Astrocyte (in vitro differentiated cells and primary cell): ENCODE measurements around the gene RPP25L. TPM values are rescaled to one million over a fixed set of nuclear protein-coding genes. Genes with fewer than 3 reads are reported as not detected.

Experiments used
- DNase-seq: peaks from one replicate; pipeline ENCODE4 v3.0.0-alpha.2; 2010; ENCODE audit warnings: low read depth
- FAIRE-seq: peaks from 2 replicates; lab custom pipeline; 2011; peaks lifted over from hg19 to GRCh38; lab: Jason Lieb, UNC
- H2AFZ ChIP-seq: 2 replicates; pipeline ENCODE4 v1.6.0; 2012; ENCODE audit warnings: low read depth, low read length, inconsistent platforms
- H3K27ac ChIP-seq: 2 replicates; pipeline ENCODE4 v1.5.1; 2011; ENCODE audit warnings: low read depth, low read length, inconsistent platforms
- H3K27me3 ChIP-seq: 2 replicates; pipeline ENCODE4 v1.6.0; 2011; ENCODE audit warnings: low read length, inconsistent platforms; ENCODE audit not compliant: insufficient read depth
- H3K36me3 ChIP-seq: 2 replicates; pipeline ENCODE4 v1.5.1; 2011; ENCODE audit warnings: low read length, inconsistent platforms; ENCODE audit not compliant: insufficient read depth
- H3K4me1 ChIP-seq: 2 replicates; pipeline ENCODE4 v1.5.1; 2011; ENCODE audit warnings: low read length, inconsistent platforms; ENCODE audit not compliant: insufficient read depth
- H3K4me2 ChIP-seq: 2 replicates; pipeline ENCODE4 v1.6.0; 2012; ENCODE audit warnings: low read length, inconsistent platforms
- H3K4me3 ChIP-seq: 2 replicates; pipeline ENCODE4 v1.5.1; 2011; ENCODE audit warnings: low read depth, mild to moderate bottlenecking, low read length, inconsistent platforms; ENCODE audit not compliant: insufficient read depth
- H3K79me2 ChIP-seq: 2 replicates; pipeline ENCODE4 v1.6.0; 2012; ENCODE audit warnings: mild to moderate bottlenecking, low read length, inconsistent platforms; ENCODE audit not compliant: insufficient read depth
- H3K9ac ChIP-seq: 2 replicates; pipeline ENCODE4 v1.6.0; 2012; ENCODE audit warnings: mild to moderate bottlenecking, low read length, inconsistent platforms
- H3K9me3 ChIP-seq: 2 replicates; pipeline ENCODE4 v1.5.1; 2012; ENCODE audit warnings: low read depth, mild to moderate bottlenecking, low read length, inconsistent platforms; ENCODE audit not compliant: insufficient read depth
- H4K20me1 ChIP-seq: 2 replicates; pipeline ENCODE4 v1.6.0; 2012; ENCODE audit warnings: low read length, inconsistent platforms; ENCODE audit not compliant: insufficient read depth
- H3K27ac Mint-ChIP-seq: one replicate; pipeline ENCODE4 v1.8.0; 2021; ENCODE audit warnings: mild to moderate bottlenecking, mixed read lengths; ENCODE audit not compliant: unreplicated experiment
- H3K27me3 Mint-ChIP-seq: one replicate; pipeline ENCODE4 v1.8.0; 2021; ENCODE audit warnings: low read depth, mixed read lengths; ENCODE audit not compliant: unreplicated experiment
- H3K36me3 Mint-ChIP-seq: one replicate; pipeline ENCODE4 v1.8.0; 2021; ENCODE audit warnings: low read depth, mixed read lengths; ENCODE audit not compliant: unreplicated experiment
- H3K4me1 Mint-ChIP-seq: one replicate; pipeline ENCODE4 v1.8.0; 2021; ENCODE audit warnings: low read depth, mixed read lengths; ENCODE audit not compliant: unreplicated experiment
- H3K4me3 Mint-ChIP-seq: one replicate; pipeline ENCODE4 v1.8.0; 2021; ENCODE audit warnings: mild to moderate bottlenecking, moderate library complexity, mixed read lengths; ENCODE audit not compliant: unreplicated experiment
- H3K9me3 Mint-ChIP-seq: one replicate; pipeline ENCODE4 v1.8.0; 2021; ENCODE audit warnings: mild to moderate bottlenecking, mixed read lengths; ENCODE audit not compliant: unreplicated experiment
- CTCF ChIP-seq: IDR thresholded peaks from 2 replicates; pipeline ENCODE4 v1.5.1; 2011; ENCODE audit warnings: low read depth, mild to moderate bottlenecking, inconsistent platforms, low read length, moderate library complexity; ENCODE audit not compliant: insufficient read depth
- EZH2 ChIP-seq: IDR thresholded peaks from 2 replicates; pipeline ENCODE4 v1.6.1; 2012; ENCODE audit warnings: mild to moderate bottlenecking, low read length, inconsistent platforms; ENCODE audit not compliant: insufficient read depth
- total RNA-seq: library from RNA; stranded (reverse); gene quantifications from 2 replicates; pipeline ENCODE4 v1.2.1, GENCODE V29; 2021

The RPP25L gene
- total RNA-seq, 1 donor from 2014 or later: 13.9 TPM

- H3K4me3 Mint-ChIP-seq: no peak overlapping the region
- H4K20me1 ChIP-seq: peaks cover 16% of the 10 kb centered on the region
- H3K27ac ChIP-seq: no peak overlapping the region
- no peak for DNase-seq
- H3K36me3 ChIP-seq: no peaks in the 10 kb centered on the region
- H3K79me2 ChIP-seq: no peaks in the 10 kb centered on the region
- H3K36me3 Mint-ChIP-seq: no peaks in the 10 kb centered on the region
- H3K4me1 ChIP-seq: no peaks in the 10 kb centered on the region
- H3K27ac Mint-ChIP-seq: no peak overlapping the region
- no peak overlapping the region for H3K4me2 ChIP-seq
- no peaks in the 10 kb centered on the region for H3K4me1 Mint-ChIP-seq
- TF ChIP-seq CTCF (no peak), EZH2 (no peak)
- peaks cover 81% of the 10 kb centered on the region for H3K27me3 ChIP-seq
- peaks cover 76% of the 10 kb centered on the region for H3K27me3 Mint-ChIP-seq
- H3K9me3 Mint-ChIP-seq: peaks cover 10% of the 10 kb centered on the region
- H3K9ac ChIP-seq: no peak overlapping the region
- H3K4me3 ChIP-seq: no peak overlapping the region
- no peak for FAIRE-seq
- H2AFZ ChIP-seq: no peak overlapping the region
- no peaks in the 10 kb centered on the region for H3K9me3 ChIP-seq
These were observed 24.6 kb downstream of the RPP25L start for GRCh38 chr9:34587271-34587670.

- H3K4me1 ChIP-seq: no peaks in the 10 kb centered on the region
- Mint-ChIP-seq H3K9me3 (peaks cover 8% of the 10 kb centered on the region), H3K36me3 (no peaks in the 10 kb centered on the region), H3K27ac (no peak overlapping the region), H3K4me1 (no peaks in the 10 kb centered on the region), H3K4me3 (no peak overlapping the region), H3K27me3 (peaks cover 72% of the 10 kb centered on the region)
- no peak overlapping the region for H3K27ac ChIP-seq
- H3K36me3 ChIP-seq: no peaks in the 10 kb centered on the region
- no peaks in the 10 kb centered on the region for H3K79me2 ChIP-seq
- peaks cover 76% of the 10 kb centered on the region for H3K27me3 ChIP-seq
- H3K9me3 ChIP-seq: no peaks in the 10 kb centered on the region
- H3K4me2 ChIP-seq: no peak overlapping the region
- DNase-seq (no peak), FAIRE-seq (no peak)
- no peak overlapping the region for H3K9ac ChIP-seq
- TF ChIP-seq EZH2: no peak
- TF ChIP-seq CTCF: no peak
- H3K4me3 ChIP-seq: no peak overlapping the region
- peaks cover 16% of the 10 kb centered on the region for H4K20me1 ChIP-seq
- no peak overlapping the region for H2AFZ ChIP-seq
These were observed 25.8 kb downstream of the RPP25L start for GRCh38 chr9:34585946-34586669.

- H3K36me3 ChIP-seq: no peaks in the 10 kb centered on the region
- no peak overlapping the region for H3K4me2 ChIP-seq
- no peak overlapping the region for H3K9ac ChIP-seq
- no peak for TF ChIP-seq CTCF
- TF ChIP-seq EZH2: no peak
- peaks cover 16% of the 10 kb centered on the region for H4K20me1 ChIP-seq
- FAIRE-seq (no peak), DNase-seq (no peak)
- no peak overlapping the region for H2AFZ ChIP-seq
- Mint-ChIP-seq H3K27ac (no peak overlapping the region), H3K36me3 (no peaks in the 10 kb centered on the region), H3K27me3 (peaks cover 79% of the 10 kb centered on the region), H3K4me1 (no peaks in the 10 kb centered on the region), H3K9me3 (peaks cover 8% of the 10 kb centered on the region), H3K4me3 (no peak overlapping the region)
- no peaks in the 10 kb centered on the region for H3K79me2 ChIP-seq
- H3K9me3 ChIP-seq: no peaks in the 10 kb centered on the region
- no peak overlapping the region for H3K27ac ChIP-seq
- H3K4me3 ChIP-seq: no peak overlapping the region
- peaks cover 79% of the 10 kb centered on the region for H3K27me3 ChIP-seq
- no peaks in the 10 kb centered on the region for H3K4me1 ChIP-seq
These were observed 26.9 kb downstream of the RPP25L start for GRCh38 chr9:34584970-34585369.
